Esophagus muscularis mucosa (tissue), 4 donors: ENCODE data around the gene ATP1A2. TPM values are rescaled to one million over a fixed set of nuclear protein-coding genes. Genes with fewer than 3 reads are reported as not detected.

Source experiments
- DNase-seq: peaks from one replicate; pipeline ENCODE4 v3.0.0-alpha.2; 2017; ENCODE audit errors: extremely low spot score
- H3K27ac ChIP-seq, 4 donors: fragments of 200-600 bp; sonication (generic); replicated peaks in 1 of 4; 1 replicate in 3 of 4; 2 replicates in 1 of 4; pipeline ENCODE4 v1.5.1; 2016 to 2019; ENCODE audit warnings: mild to moderate bottlenecking in 1 of 4
- H3K27me3 ChIP-seq, 4 donors: fragments of 200-600 bp; sonication (generic); one replicate each; pipeline versions ENCODE4 v1.5.1 to v1.6.0; 2016 to 2019
- H3K36me3 ChIP-seq, 4 donors: fragments of 200-600 bp; sonication (generic); one replicate each; pipeline ENCODE4 v1.5.1; 2016 to 2019
- H3K4me1 ChIP-seq, 4 donors: fragments of 200-600 bp; sonication (generic); one replicate each; pipeline ENCODE4 v1.5.1; 2016 to 2019
- H3K4me3 ChIP-seq, 4 donors: fragments of 200-600 bp; sonication (generic); 1 replicate in 2 of 4; 2 replicates in 2 of 4; pipeline ENCODE4 v1.5.1; 2016 to 2019; ENCODE audit warnings: mild to moderate bottlenecking in 4 of 4, moderate library complexity in 1 of 4
- H3K9me3 ChIP-seq, 4 donors: fragments of 200-600 bp; sonication (generic); 1 replicate in 3 of 4; 2 replicates in 1 of 4; pipeline ENCODE4 v1.5.1; 2016 to 2019
- EP300 ChIP-seq: sonication (generic); formaldehyde crosslinking; IDR thresholded peaks from one replicate; pipeline ENCODE4 v1.6.1; 2017; ENCODE audit warnings: antibody characterized with exemption
- POLR2A ChIP-seq: fragments of 450-650 bp; IDR thresholded peaks from one replicate; pipeline ENCODE4 v1.6.1; 2017; ENCODE audit warnings: antibody characterized with exemption, moderate library complexity, mild to moderate bottlenecking, low read depth
- POLR2AphosphoS5 ChIP-seq, 2 donors: sonication (generic); formaldehyde crosslinking; IDR thresholded peaks; one replicate each; pipeline ENCODE4 v1.6.1; 2017; ENCODE audit warnings: antibody characterized with exemption in 2 of 2
- WGBS: methylation state at CpG from one replicate; pipeline ENCODE4 v1.1.5; 2018; 5-methylcytosine and 5-hydroxymethylcytosine counted together
- intact Hi-C: fragments of 100-400 bp; cut with DNase I; formaldehyde crosslinking; loops from one replicate; pipeline ENCODE4 v1.15.1; 2023
- total RNA-seq, 4 donors: library from RNA; depleted of rRNA; stranded (reverse); fragments of >200 nt; gene quantifications; one replicate each; pipeline versions ENCODE4 v1.1.0 to v1.2.1, GENCODE V29; 2016
- TF ChIP-seq, protein P1 (sequence below), 3 experiments: fragments of 200-600 bp in 2 of 3; fragments of 450-650 bp in 1 of 3; sonication (generic) in 2 of 3; IDR thresholded peaks; one replicate each; pipeline ENCODE4 v1.5.1; 2017 to 2019; ENCODE audit warnings: antibody characterized with exemption in 3 of 3, mild to moderate bottlenecking in 2 of 3, moderate library complexity in 1 of 3

The ATP1A2 gene
- total RNA-seq, 4 donors from 2014 or later, result 101 to 214 (median 130) TPM

DNA sequence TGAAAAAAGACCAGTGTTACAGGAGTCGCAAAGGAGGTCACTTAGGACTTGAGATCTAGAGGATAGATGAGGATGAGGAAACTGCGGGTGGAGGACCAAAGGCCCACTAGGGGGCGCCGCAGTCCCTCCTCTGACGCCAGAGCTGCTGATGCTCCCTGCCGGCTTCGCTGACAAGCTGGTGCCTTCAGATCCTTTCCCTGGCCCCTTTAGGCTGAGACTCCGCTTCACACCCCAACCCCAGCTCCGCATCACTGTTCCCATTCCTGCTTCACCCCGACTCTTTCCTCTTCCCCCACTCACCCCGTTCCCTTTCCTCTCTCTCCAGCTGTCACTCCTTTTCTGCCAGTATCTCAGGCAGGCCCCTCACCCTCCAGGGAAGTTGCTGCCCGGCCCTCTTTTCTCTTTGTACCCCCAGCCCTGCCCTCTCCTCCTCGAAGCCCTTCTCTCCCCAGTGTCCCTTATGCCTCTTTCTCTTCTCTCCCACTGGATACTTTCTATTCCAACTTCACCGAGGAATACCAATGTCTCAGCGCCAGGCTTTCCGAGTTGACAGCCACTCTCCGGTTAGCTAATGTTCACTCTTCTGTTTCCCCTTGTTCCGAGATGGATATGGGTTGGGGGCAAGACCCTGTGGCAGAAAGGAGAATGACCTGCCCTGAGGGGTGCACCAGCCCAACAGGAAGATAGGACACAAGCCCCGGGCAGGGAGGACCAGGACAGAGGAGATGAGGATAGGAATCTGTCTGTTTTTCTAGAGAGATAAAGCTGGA lies 29.7 kb upstream of the ATP1A2 start:
- peaks cover 7 to 22% (median 15%) of the 10 kb centered on the region in 4 donors for H3K4me1 ChIP-seq
- peak overlapping the region; percentile 4 to 57 (median 42) for H3K27ac ChIP-seq
- H3K4me3 ChIP-seq, result no peak overlapping the region
- intact Hi-C loops, result loop anchor here (10.0 kb wide), 1 partner anchor 289 kb away; no protein-coding TSS in a partner anchor
- H3K27me3 ChIP-seq, result peaks cover 0 to 38% (median 23%) of the 10 kb centered on the region in 4 donors
- TF ChIP-seq EP300, result no peak
- TF ChIP-seq POLR2AphosphoS5 (IDR thresholded peaks at IDR 0.05), result peak in 1 of 2 donors; percentile 20
- TF ChIP-seq, protein P1, sequence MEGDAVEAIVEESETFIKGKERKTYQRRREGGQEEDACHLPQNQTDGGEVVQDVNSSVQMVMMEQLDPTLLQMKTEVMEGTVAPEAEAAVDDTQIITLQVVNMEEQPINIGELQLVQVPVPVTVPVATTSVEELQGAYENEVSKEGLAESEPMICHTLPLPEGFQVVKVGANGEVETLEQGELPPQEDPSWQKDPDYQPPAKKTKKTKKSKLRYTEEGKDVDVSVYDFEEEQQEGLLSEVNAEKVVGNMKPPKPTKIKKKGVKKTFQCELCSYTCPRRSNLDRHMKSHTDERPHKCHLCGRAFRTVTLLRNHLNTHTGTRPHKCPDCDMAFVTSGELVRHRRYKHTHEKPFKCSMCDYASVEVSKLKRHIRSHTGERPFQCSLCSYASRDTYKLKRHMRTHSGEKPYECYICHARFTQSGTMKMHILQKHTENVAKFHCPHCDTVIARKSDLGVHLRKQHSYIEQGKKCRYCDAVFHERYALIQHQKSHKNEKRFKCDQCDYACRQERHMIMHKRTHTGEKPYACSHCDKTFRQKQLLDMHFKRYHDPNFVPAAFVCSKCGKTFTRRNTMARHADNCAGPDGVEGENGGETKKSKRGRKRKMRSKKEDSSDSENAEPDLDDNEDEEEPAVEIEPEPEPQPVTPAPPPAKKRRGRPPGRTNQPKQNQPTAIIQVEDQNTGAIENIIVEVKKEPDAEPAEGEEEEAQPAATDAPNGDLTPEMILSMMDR (IDR thresholded peaks at IDR 0.05), result peak; percentile 80 to 94 (median 81)
- TF ChIP-seq POLR2A, result no peak
- peaks cover 0 to 30% (median 22%) of the 10 kb centered on the region in 4 donors for H3K36me3 ChIP-seq
- H3K9me3 ChIP-seq, result no peaks in the 10 kb centered on the region
- 51% methylated on average over 19 of the region's 19 CpGs for WGBS
- DNase-seq, result peak; percentile 95

DNA sequence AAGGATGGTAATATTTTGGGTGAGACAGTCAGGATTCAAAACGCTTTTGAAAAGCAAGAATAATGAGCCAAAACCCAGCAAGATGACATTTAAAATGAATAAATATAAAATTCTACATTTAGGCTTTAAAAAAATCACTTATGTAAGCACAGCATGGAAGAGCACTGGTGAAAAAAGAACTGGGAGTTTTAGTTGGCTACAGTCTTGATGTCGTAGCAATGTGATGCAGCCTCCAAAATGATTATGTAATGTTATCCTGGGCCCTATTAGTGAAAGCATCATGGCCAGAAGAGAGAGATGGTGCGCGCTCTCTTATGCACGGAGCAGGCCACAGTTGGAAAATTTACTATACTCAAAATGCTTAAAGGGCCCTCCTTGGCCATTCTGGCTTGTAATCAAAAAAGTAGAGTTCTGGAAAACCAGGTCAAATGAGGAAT lies 29.1 kb upstream of the ATP1A2 start:
- Histone ChIP-seq H3K4me3 (no peak overlapping the region), H3K9me3 (no peaks in the 10 kb centered on the region), H3K27ac (peak overlapping the region; percentile 4 to 57 (median 42)), H3K36me3 (peaks cover 4 to 36% (median 28%) of the 10 kb centered on the region in 4 donors), H3K4me1 (peaks cover 7 to 22% (median 15%) of the 10 kb centered on the region in 4 donors), H3K27me3 (peaks cover 0 to 32% (median 17%) of the 10 kb centered on the region in 4 donors)
- 76% methylated on average over 5 of the region's 5 CpGs for WGBS
- intact Hi-C loops, result loop anchor here (10.0 kb wide), 1 partner anchor 288 kb away; no protein-coding TSS in a partner anchor
- TF ChIP-seq EP300 (no peak), POLR2A (no peak), POLR2AphosphoS5 (IDR thresholded peaks at IDR 0.05) (no peak)
- TF ChIP-seq, protein P1 (IDR thresholded peaks at IDR 0.05), result no peak
- no peak for DNase-seq

- no peak overlapping the region for H3K4me3 ChIP-seq
- H3K27ac ChIP-seq, result no peak overlapping the region
- TF ChIP-seq, protein P1 (IDR thresholded peaks at IDR 0.05), result no peak
- no peak for TF ChIP-seq POLR2AphosphoS5 (IDR thresholded peaks at IDR 0.05)
- no peak for TF ChIP-seq POLR2A
- no peak for TF ChIP-seq EP300
- 90% methylated on average over 9 of the region's 12 CpGs for WGBS
- no peak for DNase-seq
- peaks cover 0 to 24% (median 11%) of the 10 kb centered on the region in 4 donors for H3K27me3 ChIP-seq
- intact Hi-C loops, result loop anchor here (10.0 kb wide), 1 partner anchor 288 kb away; no protein-coding TSS in a partner anchor
- peaks cover 11 to 43% (median 35%) of the 10 kb centered on the region in 4 donors for H3K36me3 ChIP-seq
- H3K4me1 ChIP-seq, result peaks cover 7 to 22% (median 15%) of the 10 kb centered on the region in 4 donors
- H3K9me3 ChIP-seq, result no peaks in the 10 kb centered on the region
These were observed 28.4 kb upstream of the ATP1A2 start for GRCh38 chr1:160087118-160087662.

GRCh38 chr1:160089883-160090282 lies 25.7 kb upstream of the ATP1A2 start:
- TF ChIP-seq, protein P1 (IDR thresholded peaks at IDR 0.05), result no peak
- TF ChIP-seq EP300 (no peak), POLR2A (no peak), POLR2AphosphoS5 (IDR thresholded peaks at IDR 0.05) (no peak)
- H3K9me3 ChIP-seq, result no peaks in the 10 kb centered on the region
- H3K27ac ChIP-seq, result no peak overlapping the region
- intact Hi-C loops, result loop anchor here (10.0 kb wide), 1 partner anchor 285 kb away; no protein-coding TSS in a partner anchor
- H3K4me1 ChIP-seq, result peaks cover 0 to 10% (median 4%) of the 10 kb centered on the region in 4 donors
- H3K27me3 ChIP-seq, result no peaks in the 10 kb centered on the region
- peaks cover 21 to 70% (median 61%) of the 10 kb centered on the region in 4 donors for H3K36me3 ChIP-seq
- no peak overlapping the region for H3K4me3 ChIP-seq
- 78% methylated on average over 2 of the region's 3 CpGs for WGBS
- DNase-seq, result no peak
